Upper lobe of right lung (tissue), 1 donor: ENCODE data around the gene FTL. TPM values are rescaled to one million over a fixed set of nuclear protein-coding genes. Genes with fewer than 3 reads are reported as not detected.

Experiments
- ATAC-seq: fragments of 200-7000 bp; cut with Tn5 transposase; one replicate; pipeline ENCODE4 v1.9.1; 2020; ENCODE audit warnings: mild to moderate bottlenecking, moderate library complexity
- DNase-seq: peaks from one replicate; pipeline ENCODE4 v3.0.0-alpha.2; 2020
- H3K27ac ChIP-seq: fragments of 200-600 bp; one replicate; pipeline ENCODE4 v1.8.0; 2022
- H3K27me3 ChIP-seq: fragments of 200-600 bp; one replicate; pipeline ENCODE4 v1.8.0; 2022; ENCODE audit warnings: mild to moderate bottlenecking
- H3K36me3 ChIP-seq: fragments of 200-600 bp; one replicate; pipeline ENCODE4 v1.8.0; 2022
- H3K4me1 ChIP-seq: fragments of 200-600 bp; one replicate; pipeline ENCODE4 v1.8.0; 2022
- H3K4me3 ChIP-seq: fragments of 200-600 bp; one replicate; pipeline ENCODE4 v1.8.0; 2022; ENCODE audit warnings: mild to moderate bottlenecking
- H3K9me3 ChIP-seq: fragments of 200-600 bp; one replicate; pipeline ENCODE4 v1.8.0; 2022
- CTCF ChIP-seq: fragments of 200-600 bp; IDR thresholded peaks from one replicate; pipeline ENCODE4 v1.8.0; 2022; ENCODE audit warnings: antibody characterized with exemption
- intact Hi-C: fragments of 100-400 bp; cut with DNase I; formaldehyde crosslinking; loops from one replicate; pipeline ENCODE4 v1.11.0; 2022
- total RNA-seq: library from RNA; stranded (reverse); fragmentation: NEBNext Ultra II Directional; extraction: Animal tissue kit (Norgen Biotek cat#: 25700); gene quantifications from one replicate; pipeline ENCODE4 v1.2.1, GENCODE V29; 2021
- donor health status: DM: no; HTN: yes; CAD: no; lungs with severe emphysema.

FTL gene
- total RNA-seq, 1 donor from 2014 or later: 7,346 TPM

GRCh38 chr19:48955308-48955958 is 9.7 kb upstream of the FTL start:
- no peak for TF ChIP-seq CTCF
- no peaks in the 10 kb centered on the region for H3K9me3 ChIP-seq
- intact Hi-C loops: no loop called here
- ATAC-seq (no peak), DNase-seq (no peak)
- H3K4me3 ChIP-seq: peak overlapping the region; percentile 97
- peaks cover 9% of the 10 kb centered on the region for H3K36me3 ChIP-seq
- H3K27ac ChIP-seq: peak overlapping the region; percentile 92
- peaks cover 13% of the 10 kb centered on the region for H3K4me1 ChIP-seq
- no peaks in the 10 kb centered on the region for H3K27me3 ChIP-seq

GRCh38 chr19:48958006-48958405 is 7.1 kb upstream of the FTL start:
- Histone ChIP-seq H3K27me3 (no peaks in the 10 kb centered on the region), H3K4me3 (no peak overlapping the region), H3K27ac (no peak overlapping the region), H3K4me1 (peaks cover 16% of the 10 kb centered on the region), H3K9me3 (no peaks in the 10 kb centered on the region), H3K36me3 (peaks cover 9% of the 10 kb centered on the region)
- intact Hi-C loops: no loop called here
- no peak for TF ChIP-seq CTCF
- no peak for ATAC-seq
- DNase-seq: no peak

- DNase-seq: no peak
- Histone ChIP-seq H3K9me3 (no peaks in the 10 kb centered on the region), H3K4me1 (peaks cover 25% of the 10 kb centered on the region), H3K36me3 (peaks cover 9% of the 10 kb centered on the region), H3K4me3 (no peak overlapping the region), H3K27ac (peak overlapping the region; percentile 17), H3K27me3 (no peaks in the 10 kb centered on the region)
- ATAC-seq: no peak
- TF ChIP-seq CTCF: no peak
- intact Hi-C loops: no loop called here
Observed at GRCh38 chr19:48959341-48960239, 5.5 kb upstream of the FTL start.

- Histone ChIP-seq H3K9me3 (no peaks in the 10 kb centered on the region), H3K4me3 (no peak overlapping the region), H3K27ac (no peak overlapping the region), H3K36me3 (peaks cover 12% of the 10 kb centered on the region), H3K27me3 (no peaks in the 10 kb centered on the region), H3K4me1 (peaks cover 21% of the 10 kb centered on the region)
- intact Hi-C loops: no loop called here
- ATAC-seq (no peak), DNase-seq (no peak)
- no peak for TF ChIP-seq CTCF
Observed at GRCh38 chr19:48961051-48961649, 4.0 kb upstream of the FTL start.

DNA sequence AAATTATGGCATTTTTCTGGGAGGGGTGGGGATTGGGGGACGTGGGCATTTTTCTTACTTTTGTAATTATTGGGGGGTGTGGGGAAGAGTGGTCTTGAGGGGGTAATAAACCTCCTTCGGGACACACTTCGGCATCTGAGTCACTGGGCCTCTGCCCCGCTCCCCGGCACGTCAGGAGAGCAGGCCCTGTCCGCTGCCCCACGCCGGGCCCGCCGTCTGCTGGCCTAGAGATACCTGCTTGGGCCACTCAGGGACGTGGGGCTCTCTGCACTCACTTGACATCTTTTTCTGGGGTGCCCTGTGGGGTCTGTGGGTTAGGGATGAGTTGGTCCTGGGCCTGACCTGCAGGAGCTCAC is 3.5 kb upstream of the FTL start:
- Histone ChIP-seq H3K27ac (peak overlapping the region; percentile 95), H3K4me1 (peaks cover 25% of the 10 kb centered on the region), H3K36me3 (peaks cover 17% of the 10 kb centered on the region), H3K27me3 (no peaks in the 10 kb centered on the region), H3K9me3 (no peaks in the 10 kb centered on the region), H3K4me3 (no peak overlapping the region)
- DNase-seq (peak; percentile 70), ATAC-seq (no peak)
- intact Hi-C loops: no loop called here
- no peak for TF ChIP-seq CTCF
